ENCODE measurements around the gene PITHD1. TPM values are rescaled to one million over a fixed set of nuclear protein-coding genes. Genes with fewer than 3 reads are reported as not detected.

The PITHD1 gene
- total RNA-seq, 3 donors from 2014 or later (not counting 1 experiment from before 2014, with no cell fraction given) = 73.2 to 84.1 (median 77.7) TPM

- Mint-ChIP-seq H3K27me3 (ENCODE audit: low read depth in 2 of 2) (no peaks in the 10 kb centered on the region), H3K4me3 (no peak overlapping the region), H3K4me1 (peaks cover 0 to 3% of the 10 kb centered on the region in 2 donors), H3K27ac (no peak overlapping the region), H3K36me3 (no peaks in the 10 kb centered on the region), H3K9me3 (no peaks in the 10 kb centered on the region)
- no peak overlapping the region for H3K27ac ChIP-seq (ENCODE audit: low read length)
- H3K4me1 ChIP-seq (ENCODE audit: control insufficient read depth, insufficient read depth, low read length) = peaks cover 7% of the 10 kb centered on the region
- peak; percentile 92 to 100 (median 99) for ATAC-seq
- DNase-seq = peak; percentile 79 to 90
- H3K4me3 ChIP-seq (ENCODE audit: low read length) = no peak overlapping the region
- no peaks in the 10 kb centered on the region for H3K27me3 ChIP-seq (ENCODE audit: control insufficient read depth, insufficient read depth, low read length)
- no peaks in the 10 kb centered on the region for H3K36me3 ChIP-seq (ENCODE audit: control insufficient read depth, insufficient read depth, low read length)
- whole genome bisulfite sequencing (ENCODE audit: insufficient coverage) = 20% methylated on average over 12 of the region's 14 CpGs
- intact Hi-C loops (cut with micrococcal nuclease) = loop anchor here (1.0 kb wide), 2 partner anchors 96 to 144 kb away; partner anchors contain the start of gene FUCA1
- TF ChIP-seq CTCF (IDR thresholded peaks at IDR 0.05) = peak; percentile 85
- H3K9me3 ChIP-seq (ENCODE audit: control insufficient read depth, insufficient read depth, low read length) = no peaks in the 10 kb centered on the region
These were observed 6.0 kb upstream of the PITHD1 start for GRCh38 chr1:23772049-23772853.

DNA sequence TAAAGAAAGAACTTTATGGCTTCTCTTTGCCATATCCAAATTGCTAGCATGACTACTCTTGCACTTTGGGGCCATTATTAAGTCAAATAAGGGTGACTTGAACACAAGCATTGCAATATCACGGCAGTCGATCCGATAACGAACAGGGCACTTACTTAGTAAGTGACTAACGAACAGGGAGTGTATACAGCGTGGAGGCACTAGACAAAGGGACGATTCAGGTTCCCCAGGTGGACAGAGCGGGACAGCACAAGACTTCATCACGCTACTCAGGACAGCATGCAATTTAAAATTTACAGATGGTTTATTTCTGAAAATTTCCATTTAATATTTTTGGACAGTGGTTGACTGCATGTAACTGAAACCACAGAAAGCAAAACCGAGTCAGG, 5.4 kb upstream of the PITHD1 start:
- ATAC-seq = no peak
- H3K9me3 Mint-ChIP-seq = no peaks in the 10 kb centered on the region
- peaks cover 0 to 4% of the 10 kb centered on the region in 2 donors for H3K4me1 Mint-ChIP-seq
- H3K27ac Mint-ChIP-seq = no peak overlapping the region
- TF ChIP-seq CTCF (IDR thresholded peaks at IDR 0.05) = no peak
- H3K4me3 ChIP-seq (ENCODE audit: low read length) = no peak overlapping the region
- H3K4me1 ChIP-seq (ENCODE audit: control insufficient read depth, insufficient read depth, low read length) = peaks cover 13% of the 10 kb centered on the region
- intact Hi-C loops (cut with micrococcal nuclease) = loop anchor here (1.0 kb wide), 2 partner anchors 95 to 143 kb away; partner anchors contain the start of gene FUCA1
- no peaks in the 10 kb centered on the region for H3K27me3 ChIP-seq (ENCODE audit: control insufficient read depth, insufficient read depth, low read length)
- no peak overlapping the region for H3K27ac ChIP-seq (ENCODE audit: low read length)
- 95% methylated on average over 10 of the region's 10 CpGs for WGBS (ENCODE audit: insufficient coverage)
- no peak for DNase-seq
- no peak overlapping the region for H3K4me3 Mint-ChIP-seq
- H3K9me3 ChIP-seq (ENCODE audit: control insufficient read depth, insufficient read depth, low read length) = no peaks in the 10 kb centered on the region
- no peaks in the 10 kb centered on the region for H3K36me3 Mint-ChIP-seq
- no peaks in the 10 kb centered on the region for H3K27me3 Mint-ChIP-seq (ENCODE audit: low read depth in 2 of 2)
- H3K36me3 ChIP-seq (ENCODE audit: control insufficient read depth, insufficient read depth, low read length) = no peaks in the 10 kb centered on the region

DNA sequence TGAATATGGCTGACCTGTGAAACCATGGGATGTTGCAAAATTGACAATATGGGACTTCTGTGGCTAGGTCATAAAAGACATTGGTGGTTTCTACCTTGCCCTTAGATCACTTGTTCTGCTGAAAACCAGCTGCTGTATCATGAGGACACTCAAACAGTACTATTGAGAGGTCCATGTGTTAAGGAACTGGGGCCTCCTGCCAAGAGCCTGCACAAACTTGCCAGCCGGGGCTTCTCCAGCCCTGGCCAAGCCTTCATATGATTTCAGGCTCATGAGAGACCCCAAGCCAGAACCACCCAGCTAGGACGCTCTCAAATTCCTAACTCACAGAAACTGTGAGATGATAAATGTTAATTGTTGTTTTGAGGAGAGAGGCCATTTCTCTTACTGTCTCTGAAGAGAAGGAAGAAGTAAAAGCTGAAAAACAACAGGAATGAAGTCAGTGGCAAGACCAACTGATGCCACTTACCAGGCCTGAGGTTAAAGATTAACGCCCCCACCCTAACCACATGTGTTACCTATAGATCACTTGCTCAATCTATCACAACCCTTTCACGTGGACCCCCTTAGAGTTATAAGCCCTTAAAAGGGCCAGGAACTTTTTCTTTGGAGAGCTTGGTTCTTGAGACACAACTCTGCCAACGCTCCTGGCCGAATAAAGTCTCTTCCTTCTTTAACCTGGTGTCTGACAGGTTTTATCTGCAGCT, 3.9 kb upstream of the PITHD1 start:
- H3K4me1 ChIP-seq (ENCODE audit: control insufficient read depth, insufficient read depth, low read length) = peaks cover 21% of the 10 kb centered on the region
- no peaks in the 10 kb centered on the region for H3K27me3 Mint-ChIP-seq (ENCODE audit: low read depth in 2 of 2)
- TF ChIP-seq CTCF (IDR thresholded peaks at IDR 0.05) = no peak
- no peaks in the 10 kb centered on the region for H3K36me3 ChIP-seq (ENCODE audit: control insufficient read depth, insufficient read depth, low read length)
- ATAC-seq (no peak), DNase-seq (no peak)
- H3K4me3 ChIP-seq (ENCODE audit: low read length) = no peak overlapping the region
- no peaks in the 10 kb centered on the region for H3K36me3 Mint-ChIP-seq
- 80% methylated on average over 5 of the region's 6 CpGs for WGBS (ENCODE audit: insufficient coverage)
- intact Hi-C loops (cut with micrococcal nuclease) = no loop called here
- H3K4me3 Mint-ChIP-seq = no peak overlapping the region
- H3K27me3 ChIP-seq (ENCODE audit: control insufficient read depth, insufficient read depth, low read length) = no peaks in the 10 kb centered on the region
- H3K9me3 Mint-ChIP-seq = no peaks in the 10 kb centered on the region
- H3K27ac Mint-ChIP-seq = no peak overlapping the region
- no peaks in the 10 kb centered on the region for H3K9me3 ChIP-seq (ENCODE audit: control insufficient read depth, insufficient read depth, low read length)
- H3K4me1 Mint-ChIP-seq = peaks cover 2 to 13% of the 10 kb centered on the region in 2 donors
- H3K27ac ChIP-seq (ENCODE audit: low read length) = no peak overlapping the region
